Neural cell (in vitro differentiated cells): ENCODE results near the gene CENPVL1. TPM values are rescaled to one million over a fixed set of nuclear protein-coding genes. Genes with fewer than 3 reads are reported as not detected.
"Not testable (repeated sequence)": the region's sequence is repeated elsewhere in the genome, so short reads cannot be mapped to it uniquely, and the experiment has no call there.

ENCODE experiments used
- H2AFZ ChIP-seq: fragments of 200-600, 300-800 bp; sonication (generic), shearing (Covaris generic); 2 replicates; pipeline ENCODE4 v1.6.0; 2014; ENCODE audit warnings: low read depth, mild to moderate bottlenecking, antibody characterized with exemption, low read length, moderate library complexity
- H3F3A ChIP-seq: fragments of 200-600 bp; shearing (Covaris generic); 2 replicates; pipeline ENCODE4 v1.6.1; 2016; ENCODE audit warnings: mild to moderate bottlenecking, moderate library complexity, mixed read lengths, antibody characterized with exemption, low read length; ENCODE audit not compliant: insufficient read depth, poor library complexity, severe bottlenecking
- H3K27ac ChIP-seq: fragments of 200-600, 300-800 bp; sonication (generic), shearing (Covaris generic); 2 replicates; pipeline ENCODE4 v1.5.1; 2014; ENCODE audit warnings: mild to moderate bottlenecking, low read length, moderate library complexity
- H3K27me3 ChIP-seq: fragments of 300-800, 200-600 bp; sonication (generic), shearing (Covaris generic); 2 replicates; pipeline ENCODE4 v1.6.0; 2014; ENCODE audit warnings: mild to moderate bottlenecking, low read depth, low read length, moderate library complexity; ENCODE audit not compliant: insufficient read depth
- H3K36me3 ChIP-seq: fragments of 300-800, 200-600 bp; sonication (generic), shearing (Covaris generic); 2 replicates; pipeline ENCODE4 v1.5.1; 2014; ENCODE audit warnings: mild to moderate bottlenecking, antibody characterized with exemption, low read length, moderate library complexity; ENCODE audit not compliant: insufficient read depth
- H3K4me2 ChIP-seq: fragments of 300-800, 200-600 bp; sonication (generic), shearing (Covaris generic); 2 replicates; pipeline ENCODE4 v1.6.0; 2014; ENCODE audit warnings: mild to moderate bottlenecking, low read length
- H3K4me3 ChIP-seq: fragments of 300-800, 200-600 bp; sonication (generic), shearing (Covaris generic); 2 replicates; pipeline ENCODE4 v1.5.1; 2014; ENCODE audit warnings: mild to moderate bottlenecking, low read length, moderate library complexity
- H3K79me2 ChIP-seq: fragments of 200-600 bp; shearing (Covaris generic); replicated peaks from 2 replicates; pipeline ENCODE4 v1.6.0; 2014; ENCODE audit warnings: mild to moderate bottlenecking, low read length, moderate library complexity; ENCODE audit not compliant: insufficient read depth
- H3K9ac ChIP-seq: fragments of 300-800, 200-600 bp; sonication (generic), shearing (Covaris generic); 2 replicates; pipeline ENCODE4 v1.6.1; 2016; ENCODE audit warnings: mild to moderate bottlenecking, low read length, mixed read lengths
- H3K9me2 ChIP-seq: fragments of 200-600 bp; shearing (Covaris generic); 2 replicates; pipeline ENCODE4 v1.6.1; 2016; ENCODE audit warnings: mild to moderate bottlenecking, low read length, mixed read lengths; ENCODE audit not compliant: insufficient read depth
- H3K9me3 ChIP-seq: fragments of 200-600, 300-800 bp; sonication (generic), shearing (Covaris generic); 2 replicates; pipeline ENCODE4 v1.6.1; 2016; ENCODE audit warnings: mild to moderate bottlenecking, mixed run types, low read length, moderate library complexity, mixed read lengths
- H4K20me1 ChIP-seq: fragments of 200-600 bp; shearing (Covaris generic); 2 replicates; pipeline ENCODE4 v1.6.1; 2016; ENCODE audit warnings: mild to moderate bottlenecking, mixed run types; ENCODE audit not compliant: insufficient read depth
- CTCF ChIP-seq: fragments of 450-650 bp; IDR thresholded peaks from 2 replicates; pipeline ENCODE4 v1.5.1; 2014; ENCODE audit warnings: antibody characterized with exemption, mild to moderate bottlenecking, moderate library complexity; ENCODE audit not compliant: poor library complexity, severe bottlenecking
- EP300 ChIP-seq: fragments of 450-650 bp; conservative IDR thresholded peaks from 2 replicates; pipeline ENCODE4 v1.6.1; 2014; ENCODE audit warnings: antibody characterized with exemption, mild to moderate bottlenecking, moderate library complexity; ENCODE audit not compliant: poor library complexity, severe bottlenecking
- EZH2 ChIP-seq: fragments of 200-600, 300-800 bp; shearing (Covaris generic), sonication (generic); IDR thresholded peaks from 2 replicates; pipeline ENCODE4 v1.6.1; 2014; ENCODE audit warnings: antibody characterized with exemption, low read length, borderline replicate concordance, mild to moderate bottlenecking; ENCODE audit not compliant: insufficient read depth, poor library complexity, severe bottlenecking
- MXI1 ChIP-seq: fragments of 450-650 bp; conservative IDR thresholded peaks from 2 replicates; pipeline ENCODE4 v1.6.1; 2014; ENCODE audit warnings: antibody characterized with exemption, mild to moderate bottlenecking; ENCODE audit not compliant: poor library complexity, severe bottlenecking
- POLR2AphosphoS5 ChIP-seq: IDR thresholded peaks from 2 replicates; pipeline ENCODE4 v1.6.1; 2012
- RAD21 ChIP-seq: fragments of 450-650 bp; conservative IDR thresholded peaks from 2 replicates; pipeline ENCODE4 v1.6.1; 2014; ENCODE audit warnings: antibody characterized with exemption, mild to moderate bottlenecking, moderate library complexity
- REST ChIP-seq: IDR thresholded peaks from 2 replicates; pipeline ENCODE4 v1.6.1; 2012; ENCODE audit warnings: borderline replicate concordance
- SMC3 ChIP-seq: fragments of 450-650 bp; conservative IDR thresholded peaks from 2 replicates; pipeline ENCODE4 v1.6.1; 2014; ENCODE audit warnings: antibody characterized with exemption, mild to moderate bottlenecking, moderate library complexity; ENCODE audit not compliant: poor library complexity
- TAF1 ChIP-seq: IDR thresholded peaks from 2 replicates; pipeline ENCODE4 v1.6.1; 2012; ENCODE audit warnings: low read depth
- polyA plus RNA-seq: library from polyadenylated mRNA; depleted of rRNA; stranded (reverse); fragments of >200 nt; gene quantifications from 2 replicates; pipeline ENCODE4 v1.2.3, GENCODE V29; 2014

CENPVL1 gene
- polyA plus RNA-seq, 1 donor from 2014 or later, result 3.2 TPM

GRCh38 chrX:51694254-51694653 is 16.1 kb upstream of the CENPVL1 start:
- Histone ChIP-seq H3K27me3 (no peaks in the 10 kb centered on the region), H3K36me3 (no peaks in the 10 kb centered on the region), H3K9me2 (no peaks in the 10 kb centered on the region), H2AFZ (no peak overlapping the region), H3K4me3 (no peak overlapping the region), H4K20me1 (no peaks in the 10 kb centered on the region), H3K4me2 (no peak overlapping the region), H3K79me2 (no peaks in the 10 kb centered on the region), H3K9ac (no peak overlapping the region), H3K27ac (no peak overlapping the region), H3K9me3 (no peaks in the 10 kb centered on the region), H3F3A (no peaks in the 10 kb centered on the region)
- TF ChIP-seq TAF1 (no peak), REST (no peak), EZH2 (no peak), POLR2AphosphoS5 (no peak), MXI1 (no peak), CTCF (no peak), SMC3 (no peak), EP300 (no peak), RAD21 (no peak)

- Histone ChIP-seq H4K20me1 (no peaks in the 10 kb centered on the region), H3K36me3 (no peaks in the 10 kb centered on the region), H3F3A (no peaks in the 10 kb centered on the region), H3K4me2 (no peak overlapping the region), H3K27me3 (no peaks in the 10 kb centered on the region), H3K27ac (no peak overlapping the region), H3K79me2 (no peaks in the 10 kb centered on the region), H3K9me2 (no peaks in the 10 kb centered on the region), H3K4me3 (no peak overlapping the region), H3K9me3 (no peaks in the 10 kb centered on the region), H3K9ac (no peak overlapping the region), H2AFZ (no peak overlapping the region)
- no peak for TF ChIP-seq POLR2AphosphoS5
- TF ChIP-seq SMC3, result no peak
- no peak for TF ChIP-seq MXI1
Observed at GRCh38 chrX:51697397-51697796, 12.9 kb upstream of the CENPVL1 start.

- not testable (repeated sequence) for H3K9me3 ChIP-seq, H3K9ac ChIP-seq, H3K27me3 ChIP-seq, H3K36me3 ChIP-seq, H3K9me2 ChIP-seq, H4K20me1 ChIP-seq, H3K27ac ChIP-seq, H3K4me3 ChIP-seq, H3F3A ChIP-seq, H3K4me2 ChIP-seq, H2AFZ ChIP-seq, H3K79me2 ChIP-seq
Observed at GRCh38 chrX:51712943-51713647, 2.8 kb downstream of the CENPVL1 start.
